HCT116 (cell line): ENCODE measurements around the gene NGRN. TPM values are rescaled to one million over a fixed set of nuclear protein-coding genes. Genes with fewer than 3 reads are reported as not detected.

ENCODE experiments used
- ATAC-seq: fragments of 200-7000 bp; cut with Tn5 transposase; 2 replicates; pipeline ENCODE4 v1.9.1; 2020; ENCODE audit warnings: mild to moderate bottlenecking, moderate library complexity
- BruUV-seq: library from RNA; stranded (reverse); fragments of 400-500 nt; replicated peaks from 2 replicates; lab custom pipeline; 2021; lab: Mats Ljungman, UMichigan
- CTCF ChIA-PET: fragments of 300-600 bp; sonication (Branson Sonifier 250); formaldehyde crosslinking; loops from one replicate; lab custom pipeline; 2021; ENCODE audit warnings: antibody characterized with exemption; lab: Charles Lee
- POLR2A ChIA-PET: fragments of 300-600, 350-600 bp; sonication (Branson Sonifier 250); formaldehyde crosslinking; loops from one replicate; lab custom pipeline; 2021; ENCODE audit warnings: antibody characterized with exemption; lab: Charles Lee
- RAD21 ChIA-PET, 2 experiments: fragments of 300-600 bp; sonication (Branson Sonifier 250); formaldehyde crosslinking; loops; one replicate each; lab custom pipeline; 2023; ENCODE audit warnings: low total read pairs in 2 of 2; ENCODE audit not compliant: uncharacterized antibody in 2 of 2, unreplicated experiment in 2 of 2, low non-redundant PET in 1 of 2; lab: Charles Lee
- DNase-seq: peaks from one replicate; pipeline ENCODE4 v3.0.0-alpha.2; 2010; ENCODE audit warnings: low read depth, low spot score
- H2AFZ ChIP-seq: fragments of 200-600 bp; shearing (Covaris generic), sonication (generic); 2 replicates; pipeline ENCODE4 v1.6.1; 2017; ENCODE audit warnings: low read depth, mixed run types, mixed read lengths, antibody characterized with exemption, low read length; ENCODE audit not compliant: poor library complexity, severe bottlenecking
- H3K27ac ChIP-seq: 2 replicates; pipeline ENCODE4 v1.5.1; 2012; ENCODE audit warnings: low read depth, low read length
- H3K27me3 ChIP-seq: fragments of 200-600 bp; sonication (generic); 2 replicates; pipeline ENCODE4 v1.6.1; 2016; ENCODE audit warnings: mixed run types, low read length, mixed read lengths; ENCODE audit not compliant: insufficient read depth
- H3K36me3 ChIP-seq, 2 experiments: fragments of 200-500 bp in 1 of 2; fragments of 200-600 bp in 1 of 2; sonication (Bioruptor generic) in 1 of 2; sonication (generic) in 1 of 2; 2 replicates each; pipeline versions ENCODE4 v1.5.1 to v1.6.1; 2014 to 2016; ENCODE audit warnings: low read length in 2 of 2, inconsistent platforms in 1 of 2, mixed read lengths in 1 of 2, mixed run types in 1 of 2; ENCODE audit not compliant: insufficient read depth in 2 of 2, control insufficient read depth in 1 of 2
- H3K4me1 ChIP-seq, 2 experiments: fragments of 200-600 bp in 1 of 2; sonication (generic) in 1 of 2; 2 replicates each; pipeline versions ENCODE4 v1.5.1 to v1.6.1; 2012 to 2017; ENCODE audit warnings: low read length in 2 of 2, inconsistent platforms in 1 of 2, mild to moderate bottlenecking in 1 of 2, mixed read lengths in 1 of 2, mixed run types in 1 of 2, moderate library complexity in 1 of 2; ENCODE audit not compliant: insufficient read depth in 2 of 2, control insufficient read depth in 1 of 2
- H3K4me2 ChIP-seq: fragments of 200-600 bp; sonication (generic); 2 replicates; pipeline ENCODE4 v1.6.1; 2017; ENCODE audit warnings: mixed run types, low read length, mixed read lengths
- H3K4me3 ChIP-seq, 2 experiments: fragments of 200-600 bp in 1 of 2; sonication (generic) in 1 of 2; replicated peaks in 1 of 2; 2 replicates each; pipeline ENCODE4 v1.5.1; 2011 to 2016; ENCODE audit warnings: low read length in 2 of 2, control low read depth in 1 of 2, low read depth in 1 of 2, mild to moderate bottlenecking in 1 of 2, mixed read lengths in 1 of 2, mixed run types in 1 of 2
- H3K79me2 ChIP-seq: fragments of 200-600 bp; sonication (generic); 2 replicates; pipeline ENCODE4 v1.6.1; 2017; ENCODE audit warnings: mild to moderate bottlenecking, mixed run types, low read length, moderate library complexity, mixed read lengths; ENCODE audit not compliant: insufficient read depth
- H3K9ac ChIP-seq: fragments of 200-600 bp; sonication (generic); 2 replicates; pipeline ENCODE4 v1.6.1; 2016; ENCODE audit warnings: low read length, mixed read lengths
- H3K9me2 ChIP-seq: fragments of 200-600 bp; sonication (generic), shearing (Covaris generic); 2 replicates; pipeline ENCODE4 v1.6.1; 2017; ENCODE audit warnings: mixed run types, mild to moderate bottlenecking, moderate library complexity; ENCODE audit not compliant: insufficient read depth
- H3K9me3 ChIP-seq, 2 experiments: fragments of 200-500 bp in 1 of 2; fragments of 200-600 bp in 1 of 2; sonication (Bioruptor generic) in 1 of 2; sonication (generic) in 1 of 2; 2 replicates each; pipeline ENCODE4 v1.6.1; 2014 to 2017; ENCODE audit warnings: low read length in 2 of 2, mixed read lengths in 2 of 2, inconsistent platforms in 1 of 2, low read depth in 1 of 2, mild to moderate bottlenecking in 1 of 2, mixed run types in 1 of 2, moderate library complexity in 1 of 2; ENCODE audit not compliant: control insufficient read depth in 1 of 2, insufficient read depth in 1 of 2
- H4K20me1 ChIP-seq: fragments of 200-600 bp; sonication (generic), shearing (Covaris generic); 2 replicates; pipeline ENCODE4 v1.6.1; 2017; ENCODE audit warnings: mixed run types, mild to moderate bottlenecking, moderate library complexity; ENCODE audit not compliant: insufficient read depth
- ATF3 ChIP-seq: IDR thresholded peaks from 2 replicates; pipeline ENCODE4 v1.6.1; 2012
- CTCF ChIP-seq, 3 experiments: fragments of 200-600 bp in 1 of 3; sonication (generic) in 1 of 3; IDR thresholded peaks in 2 of 3; conservative IDR thresholded peaks in 1 of 3; 2 replicates each; pipeline ENCODE4 v1.5.1; 2012 to 2017; ENCODE audit warnings: low read depth in 2 of 3, low read length in 2 of 3, antibody characterized with exemption in 1 of 3, borderline replicate concordance in 1 of 3, control low read depth in 1 of 3, mild to moderate bottlenecking in 1 of 3, mixed read lengths in 1 of 3, mixed run types in 1 of 3, moderate library complexity in 1 of 3; ENCODE audit not compliant: insufficient read depth in 1 of 3
- POLR2AphosphoS5 ChIP-seq: IDR thresholded peaks from 2 replicates; pipeline ENCODE4 v1.6.1; 2011; ENCODE audit warnings: mild to moderate bottlenecking, low read depth, low read length, moderate library complexity
- RAD21 ChIP-seq: IDR thresholded peaks from 2 replicates; pipeline ENCODE4 v1.6.1; 2012; ENCODE audit warnings: low read depth, mild to moderate bottlenecking
- SIN3A ChIP-seq: IDR thresholded peaks from 2 replicates; pipeline ENCODE4 v1.6.1; 2012; ENCODE audit warnings: low read depth
- intact Hi-C: fragments of 100-400 bp; cut with micrococcal nuclease; formaldehyde crosslinking; loops from 2 replicates; pipeline ENCODE4 v1.10.0; 2022
- total RNA-seq: library from RNA; stranded (reverse); gene quantifications from one replicate; pipeline ENCODE4 v1.2.1, GENCODE V29; 2021; ENCODE audit not compliant: unreplicated experiment

The NGRN gene
- total RNA-seq, 1 experiment from 2014 or later, result 72.7 TPM

GRCh38 chr15:90291679-90292356, 26.3 kb downstream of the NGRN start:
- H3K9me2 ChIP-seq, result no peaks in the 10 kb centered on the region
- ChIA-PET POLR2A (interaction anchor here (0.6 to 1.7 kb wide), 4 partner anchors 9 to 621 kb away, joined by 3 to 5 read pairs (median 4); no protein-coding TSS in a partner anchor), CTCF (interaction anchor here (0.8 to 2.9 kb wide), 4 partner anchors 9 to 191 kb away, joined by 3 to 16 read pairs (median 4); no protein-coding TSS in a partner anchor), RAD21 (interaction anchor here in 1 of 2 experiments (0.6 kb wide), 1 partner anchor 220 kb away, joined by 4 read pairs; no protein-coding TSS in a partner anchor)
- H3K27me3 ChIP-seq, result no peaks in the 10 kb centered on the region
- intact Hi-C loops, result loop anchor here (10.0 kb wide), 1 partner anchor 403 kb away; no protein-coding TSS in a partner anchor
- H3K4me1 ChIP-seq, result peaks cover 7 to 24% of the 10 kb centered on the region in 2 experiments; a peak in 3 of 4 replicates
- no TSS peak for BruUV-seq
- H3K79me2 ChIP-seq, result no peaks in the 10 kb centered on the region
- TF ChIP-seq RAD21 (no peak), POLR2AphosphoS5 (peak; percentile 47), SIN3A (no peak), ATF3 (no peak), CTCF (IDR thresholded peaks at IDR 0.05 in 2 of 3, conservative IDR thresholded peaks at IDR 0.05 in 1 of 3; ENCODE audit: borderline replicate concordance in 1 of 3, insufficient read depth in 1 of 3, low read depth in 2 of 3, low read length in 2 of 3) (no peak)
- no peak overlapping the region for H3K9ac ChIP-seq
- no peaks in the 10 kb centered on the region for H3K9me3 ChIP-seq
- peak; percentile 58 for ATAC-seq
- peak overlapping the region; percentile 68 for H2AFZ ChIP-seq
- H3K36me3 ChIP-seq, result no peaks in the 10 kb centered on the region
- peak; percentile 71 for DNase-seq
- H3K4me2 ChIP-seq, result peak overlapping the region; percentile 14
- H3K27ac ChIP-seq, result no peak overlapping the region
- H4K20me1 ChIP-seq, result no peaks in the 10 kb centered on the region
- no peak overlapping the region for H3K4me3 ChIP-seq
